Kidney (tissue), 14 donors: ENCODE measurements around the gene RPTOR. TPM values are rescaled to one million over a fixed set of nuclear protein-coding genes. Genes with fewer than 3 reads are reported as not detected.

ENCODE experiments used
- DNase-seq, 5 donors: peaks; one replicate each; pipeline ENCODE4 v3.0.0-alpha.2; 2013 to 2020
- FAIRE-seq: peaks from 2 replicates; lab custom pipeline; 2012; peaks lifted over from hg19 to GRCh38; lab: Jason Lieb, UNC
- H3K27ac ChIP-seq, 2 donors: one replicate each; pipeline ENCODE4 v1.7.0; 2013; ENCODE audit warnings: low read depth in 2 of 2, low read length in 2 of 2, inconsistent platforms in 1 of 2
- H3K27me3 ChIP-seq: one replicate; pipeline ENCODE4 v1.7.1; 2013; ENCODE audit warnings: low read length, inconsistent platforms; ENCODE audit not compliant: control insufficient read depth, insufficient read depth
- H3K36me3 ChIP-seq, 3 donors: one replicate each; pipeline versions ENCODE4 v1.7.0 to v1.7.1; 2013; ENCODE audit warnings: low read length in 3 of 3, control low read depth in 1 of 3, inconsistent platforms in 1 of 3; ENCODE audit not compliant: insufficient read depth in 3 of 3, control insufficient read depth in 2 of 3
- H3K4me1 ChIP-seq, 3 donors: one replicate each; pipeline versions ENCODE4 v1.7.0 to v1.7.1; 2013; ENCODE audit warnings: low read length in 3 of 3, inconsistent platforms in 1 of 3, low read depth in 1 of 3; ENCODE audit not compliant: control insufficient read depth in 2 of 3, insufficient read depth in 2 of 3
- H3K4me3 ChIP-seq, 3 donors: one replicate each; pipeline versions ENCODE4 v1.7.0 to v1.8.1; 2013; ENCODE audit warnings: low read length in 3 of 3, control low read depth in 1 of 3, inconsistent platforms in 1 of 3
- H3K9ac ChIP-seq, 3 donors: one replicate each; pipeline versions ENCODE4 v1.7.0 to v1.7.1; 2013; ENCODE audit warnings: low read length in 3 of 3, control low read depth in 1 of 3, inconsistent platforms in 1 of 3
- H3K9me3 ChIP-seq, 3 donors: one replicate each; pipeline versions ENCODE4 v1.7.0 to v1.7.1; 2013; ENCODE audit warnings: low read length in 3 of 3, control low read depth in 1 of 3, inconsistent platforms in 1 of 3; ENCODE audit not compliant: control insufficient read depth in 2 of 3, insufficient read depth in 1 of 3
- CTCF ChIP-seq: IDR thresholded peaks from 3 replicates; pipeline ENCODE4 v1.5.1; 2012; ENCODE audit warnings: mild to moderate bottlenecking, moderate library complexity, borderline replicate concordance; ENCODE audit not compliant: insufficient read depth; ENCODE audit errors: extremely low read depth
- intact Hi-C: fragments of 100-400 bp; cut with DNase I; formaldehyde crosslinking; loops from one replicate; pipeline ENCODE4 v1.11.1; 2022
- polyA plus RNA-seq: library from polyadenylated mRNA; stranded (reverse); fragments of 350-450 nt; fragmentation: Illumina TruSeq; extraction: RNeasy Lipid Tissue Mini Kit (QIAGEN cat#74804); gene quantifications from one replicate; pipeline ENCODE4 v1.2.3, GENCODE V29; 2014; ENCODE audit warnings: low read depth, low replicate concordance; ENCODE audit not compliant: insufficient read depth
- total RNA-seq: library from RNA; stranded (reverse); fragmentation: NEBNext Ultra II Directional; extraction: Animal tissue kit (Norgen Biotek cat#: 25700); gene quantifications from one replicate; pipeline ENCODE4 v1.2.1, GENCODE V29; 2021
- donor health status: control.
- donor health status: control.
- donor health status: control.
- donor health status: control.
- donor health status: control.
- donor health status: DM: yes; HTN: yes; CAD: no.
- donor health status: Normal renal cell carcinoma (clear cell type).

RPTOR gene
- total and polyA plus RNA-seq, 2 donors from 2014 or later: 5.5 to 37.6 TPM

DNA sequence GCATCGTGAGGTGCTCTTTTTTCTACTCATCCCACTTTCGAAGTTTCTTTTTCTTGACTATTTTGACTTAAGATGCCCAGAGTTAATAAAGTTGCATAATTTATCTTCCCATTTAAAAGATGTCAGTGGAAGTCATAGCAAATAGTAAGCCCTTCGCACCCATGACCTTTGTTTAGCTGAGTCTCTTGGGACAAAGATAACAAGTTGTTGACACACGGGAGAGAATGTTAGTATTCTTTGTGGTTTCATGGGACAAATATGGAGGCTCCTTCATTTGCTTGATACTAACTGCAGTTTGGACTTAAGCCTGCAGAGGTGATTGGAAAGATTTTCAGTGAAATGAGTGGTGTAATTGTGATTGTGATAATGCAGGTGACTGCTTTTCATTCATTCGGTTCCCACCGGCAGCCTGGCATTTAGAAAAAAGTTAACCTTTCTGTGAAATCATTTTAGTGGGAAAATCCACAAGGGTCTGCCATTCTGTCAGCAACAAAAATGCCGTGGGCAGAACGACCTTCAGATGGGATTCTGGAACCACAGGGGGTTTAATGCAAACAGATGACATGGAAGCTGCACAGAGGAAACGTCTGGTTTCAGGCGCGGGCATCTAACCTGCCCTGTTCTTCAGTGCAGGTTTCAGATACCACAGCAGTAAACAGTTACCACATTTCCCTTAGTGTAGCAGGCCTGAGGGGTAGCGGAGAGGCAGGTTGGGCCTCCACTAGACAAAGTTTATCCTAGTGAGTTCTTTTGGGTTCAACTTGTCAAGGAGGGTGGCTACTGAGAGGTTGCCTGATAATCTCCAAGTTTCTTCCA lies 123.0 kb downstream of the RPTOR start:
- Histone ChIP-seq H3K36me3 (no peaks in the 10 kb centered on the region), H3K4me1 (peaks cover 0 to 15% (median 0%) of the 10 kb centered on the region in 3 donors), H3K9ac (no peak overlapping the region), H3K27me3 (no peaks in the 10 kb centered on the region), H3K4me3 (no peak overlapping the region), H3K9me3 (no peaks in the 10 kb centered on the region), H3K27ac (no peak overlapping the region)
- FAIRE-seq: no peak
- intact Hi-C loops: no loop called here
- no peak for DNase-seq
- no peak for TF ChIP-seq CTCF

DNA sequence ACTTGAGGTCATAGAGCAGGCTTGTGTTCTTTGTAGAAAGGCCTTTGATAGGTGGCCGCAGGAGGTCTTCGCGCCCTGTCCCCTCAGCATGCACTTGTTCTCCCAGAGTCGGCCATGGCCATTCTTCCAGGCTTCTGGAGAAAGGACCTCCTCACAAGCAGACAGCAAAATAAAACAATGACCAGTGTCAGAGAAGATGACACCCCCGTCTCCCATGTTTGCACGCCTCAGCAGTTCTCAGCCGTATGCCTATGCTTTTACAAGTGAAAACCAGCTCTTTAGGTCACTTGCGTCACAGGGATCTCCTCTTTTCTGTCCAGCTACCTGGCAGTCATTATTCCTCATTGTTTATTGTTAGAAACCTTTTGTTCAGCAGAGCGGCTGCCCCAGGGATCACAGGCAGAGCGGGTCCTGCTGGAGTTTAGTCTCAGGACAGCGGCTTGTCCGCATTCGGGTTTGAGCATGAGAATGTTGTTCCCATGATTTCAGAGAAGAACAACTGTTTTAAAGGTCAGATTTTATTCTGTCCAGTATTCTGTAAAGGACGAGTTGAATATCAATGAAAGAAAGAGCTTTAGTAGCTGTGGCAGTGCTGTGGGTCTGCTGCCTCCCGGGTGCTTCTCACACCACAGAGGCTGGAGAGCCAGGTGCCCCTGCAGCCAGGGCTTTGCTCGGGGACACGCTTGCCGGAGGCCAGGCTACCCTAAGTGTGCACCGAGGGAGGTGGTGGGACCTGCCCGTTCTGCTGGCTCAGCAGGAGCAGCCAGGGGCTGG lies 123.9 kb downstream of the RPTOR start:
- no peaks in the 10 kb centered on the region for H3K27me3 ChIP-seq
- DNase-seq: peak in 2 of 5 donors; percentile 29 to 30
- TF ChIP-seq CTCF: no peak
- no peaks in the 10 kb centered on the region for H3K36me3 ChIP-seq
- no peak overlapping the region for H3K9ac ChIP-seq
- H3K9me3 ChIP-seq: no peaks in the 10 kb centered on the region
- H3K27ac ChIP-seq: no peak overlapping the region
- peaks cover 0 to 15% (median 0%) of the 10 kb centered on the region in 3 donors for H3K4me1 ChIP-seq
- intact Hi-C loops: no loop called here
- no peak for FAIRE-seq
- H3K4me3 ChIP-seq: no peak overlapping the region

DNA sequence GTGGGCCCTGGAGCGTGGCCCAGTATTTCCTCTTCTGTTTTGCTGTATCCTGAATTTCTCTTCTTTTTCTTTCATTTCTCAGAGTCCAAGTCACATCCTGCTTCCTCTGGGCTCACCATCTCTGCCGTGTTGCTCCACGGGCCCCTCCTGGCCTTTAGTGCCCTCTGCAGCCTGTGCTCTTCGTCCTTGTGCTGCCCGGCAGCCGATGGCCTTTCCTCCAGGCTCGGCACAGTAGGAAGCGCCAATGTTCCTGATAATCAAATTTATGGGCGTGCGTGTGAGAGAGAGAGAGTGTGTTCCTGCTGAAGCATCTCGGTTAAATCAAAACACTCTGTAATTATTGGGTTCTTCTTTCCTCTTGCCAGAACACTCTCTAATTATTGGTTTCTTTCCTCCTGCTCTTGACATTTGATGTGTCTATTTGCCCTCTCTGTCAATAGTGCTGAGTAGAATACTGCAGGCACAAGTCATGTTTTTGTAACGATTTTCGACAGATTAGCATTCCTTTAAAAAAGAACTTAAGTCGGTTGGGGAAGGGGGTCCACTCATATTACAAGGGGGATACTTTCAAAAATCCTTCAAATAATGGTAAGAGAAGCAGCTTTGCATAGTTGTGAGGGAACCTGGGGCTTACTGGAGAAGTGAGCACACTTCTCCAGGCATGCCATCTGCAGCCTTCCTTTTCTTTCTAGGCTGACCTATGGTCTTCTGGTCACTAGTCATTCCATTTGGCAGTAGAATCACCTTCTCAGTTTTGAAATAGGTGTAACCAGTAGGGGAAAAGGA lies 126.6 kb downstream of the RPTOR start:
- Histone ChIP-seq H3K36me3 (no peaks in the 10 kb centered on the region), H3K27ac (no peak overlapping the region), H3K4me3 (no peak overlapping the region), H3K27me3 (no peaks in the 10 kb centered on the region), H3K9me3 (no peaks in the 10 kb centered on the region), H3K9ac (no peak overlapping the region), H3K4me1 (peaks cover 0 to 15% (median 0%) of the 10 kb centered on the region in 3 donors)
- intact Hi-C loops: no loop called here
- TF ChIP-seq CTCF: no peak
- FAIRE-seq: no peak
- no peak for DNase-seq
